ENCODE measurements around the gene UBL4A. TPM values are rescaled to one million over a fixed set of nuclear protein-coding genes. Genes with fewer than 3 reads are reported as not detected.

UBL4A gene
- total RNA-seq, 4 donors from 2014 or later, result 25.8 to 50.5 (median 46.4) TPM

- 90% methylated on average over 19 of the region's 23 CpGs for WGBS
- H3K4me1 ChIP-seq, result no peaks in the 10 kb centered on the region
- TF ChIP-seq EP300 (IDR thresholded peaks at IDR 0.05) (no peak), POLR2AphosphoS5 (IDR thresholded peaks at IDR 0.05) (no peak), POLR2A (IDR thresholded peaks at IDR 0.05) (no peak)
- TF ChIP-seq, protein P1, sequence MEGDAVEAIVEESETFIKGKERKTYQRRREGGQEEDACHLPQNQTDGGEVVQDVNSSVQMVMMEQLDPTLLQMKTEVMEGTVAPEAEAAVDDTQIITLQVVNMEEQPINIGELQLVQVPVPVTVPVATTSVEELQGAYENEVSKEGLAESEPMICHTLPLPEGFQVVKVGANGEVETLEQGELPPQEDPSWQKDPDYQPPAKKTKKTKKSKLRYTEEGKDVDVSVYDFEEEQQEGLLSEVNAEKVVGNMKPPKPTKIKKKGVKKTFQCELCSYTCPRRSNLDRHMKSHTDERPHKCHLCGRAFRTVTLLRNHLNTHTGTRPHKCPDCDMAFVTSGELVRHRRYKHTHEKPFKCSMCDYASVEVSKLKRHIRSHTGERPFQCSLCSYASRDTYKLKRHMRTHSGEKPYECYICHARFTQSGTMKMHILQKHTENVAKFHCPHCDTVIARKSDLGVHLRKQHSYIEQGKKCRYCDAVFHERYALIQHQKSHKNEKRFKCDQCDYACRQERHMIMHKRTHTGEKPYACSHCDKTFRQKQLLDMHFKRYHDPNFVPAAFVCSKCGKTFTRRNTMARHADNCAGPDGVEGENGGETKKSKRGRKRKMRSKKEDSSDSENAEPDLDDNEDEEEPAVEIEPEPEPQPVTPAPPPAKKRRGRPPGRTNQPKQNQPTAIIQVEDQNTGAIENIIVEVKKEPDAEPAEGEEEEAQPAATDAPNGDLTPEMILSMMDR (IDR thresholded peaks at IDR 0.05), result no peak
- no peaks in the 10 kb centered on the region for H3K27me3 ChIP-seq
- H3K36me3 ChIP-seq, result peaks cover 58% of the 10 kb centered on the region
- no peak for DNase-seq (ENCODE audit: low spot score in 2 of 2)
- no peak overlapping the region for H3K4me3 ChIP-seq
- H3K9me3 ChIP-seq, result no peaks in the 10 kb centered on the region
- no peak overlapping the region for H3K27ac ChIP-seq
Observed at GRCh38 chrX:154470914-154471568, 15.4 kb downstream of the UBL4A start.

GRCh38 chrX:154470434-154470833, 16.0 kb downstream of the UBL4A start:
- Histone ChIP-seq H3K27ac (no peak overlapping the region), H3K4me1 (no peaks in the 10 kb centered on the region), H3K4me3 (no peak overlapping the region), H3K9me3 (no peaks in the 10 kb centered on the region), H3K27me3 (no peaks in the 10 kb centered on the region), H3K36me3 (peaks cover 64% of the 10 kb centered on the region)
- TF ChIP-seq EP300 (IDR thresholded peaks at IDR 0.05), result no peak
- no peak for TF ChIP-seq POLR2A (IDR thresholded peaks at IDR 0.05)
- no peak for TF ChIP-seq POLR2AphosphoS5 (IDR thresholded peaks at IDR 0.05)
- TF ChIP-seq, protein P1 (IDR thresholded peaks at IDR 0.05), result no peak
- WGBS, result 83% methylated on average over 1 of the region's 14 CpGs
- no peak for DNase-seq (ENCODE audit: low spot score in 2 of 2)

GRCh38 chrX:154469880-154470279, 16.5 kb downstream of the UBL4A start:
- H3K4me1 ChIP-seq, result no peaks in the 10 kb centered on the region
- no peak for DNase-seq (ENCODE audit: low spot score in 2 of 2)
- no peaks in the 10 kb centered on the region for H3K27me3 ChIP-seq
- H3K9me3 ChIP-seq, result no peaks in the 10 kb centered on the region
- H3K4me3 ChIP-seq, result no peak overlapping the region
- no peak for TF ChIP-seq EP300 (IDR thresholded peaks at IDR 0.05)
- no peak overlapping the region for H3K27ac ChIP-seq
- peaks cover 69% of the 10 kb centered on the region for H3K36me3 ChIP-seq
- WGBS, result 100% methylated on average over 6 of the region's 18 CpGs

GRCh38 chrX:154469114-154469513, 17.3 kb downstream of the UBL4A start:
- no peak for DNase-seq (ENCODE audit: low spot score in 2 of 2)
- no CpG with 5 or more reads among the region's 9 CpGs for WGBS
- Histone ChIP-seq H3K4me1 (no peaks in the 10 kb centered on the region), H3K27me3 (no peaks in the 10 kb centered on the region), H3K9me3 (no peaks in the 10 kb centered on the region), H3K4me3 (no peak overlapping the region), H3K36me3 (peaks cover 75% of the 10 kb centered on the region), H3K27ac (no peak overlapping the region)
- TF ChIP-seq POLR2AphosphoS5 (IDR thresholded peaks at IDR 0.05) (no peak), POLR2A (IDR thresholded peaks at IDR 0.05) (no peak), EP300 (IDR thresholded peaks at IDR 0.05) (no peak)
- TF ChIP-seq, protein P1 (IDR thresholded peaks at IDR 0.05), result no peak

DNA sequence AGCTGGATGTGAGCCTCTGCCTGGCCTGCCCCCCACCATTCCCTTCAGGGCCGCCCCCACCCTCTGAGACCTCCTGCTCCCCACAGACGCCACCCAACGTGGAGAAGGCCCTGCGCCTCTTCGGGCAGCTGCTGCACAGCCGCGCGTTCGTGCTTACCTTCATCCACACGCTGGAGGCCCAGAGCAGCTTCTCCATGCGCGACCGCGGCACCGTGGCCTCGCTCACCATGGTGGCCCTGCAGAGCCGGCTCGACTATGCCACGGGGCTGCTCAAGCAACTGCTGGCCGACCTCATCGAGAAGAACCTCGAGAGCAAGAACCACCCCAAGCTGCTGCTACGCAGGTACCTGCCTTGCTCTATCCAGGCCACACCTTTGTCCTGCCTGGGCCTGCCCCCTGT, 18.2 kb downstream of the UBL4A start:
- WGBS, result 93% methylated on average over 3 of the region's 23 CpGs
- DNase-seq (ENCODE audit: low spot score in 2 of 2), result no peak
- Histone ChIP-seq H3K4me3 (no peak overlapping the region), H3K27ac (no peak overlapping the region), H3K36me3 (peaks cover 82% of the 10 kb centered on the region), H3K4me1 (no peaks in the 10 kb centered on the region), H3K27me3 (no peaks in the 10 kb centered on the region), H3K9me3 (no peaks in the 10 kb centered on the region)
- no peak for TF ChIP-seq POLR2A (IDR thresholded peaks at IDR 0.05)
- TF ChIP-seq EP300 (IDR thresholded peaks at IDR 0.05), result no peak
- no peak for TF ChIP-seq POLR2AphosphoS5 (IDR thresholded peaks at IDR 0.05)
- TF ChIP-seq, protein P1 (IDR thresholded peaks at IDR 0.05), result no peak

DNA sequence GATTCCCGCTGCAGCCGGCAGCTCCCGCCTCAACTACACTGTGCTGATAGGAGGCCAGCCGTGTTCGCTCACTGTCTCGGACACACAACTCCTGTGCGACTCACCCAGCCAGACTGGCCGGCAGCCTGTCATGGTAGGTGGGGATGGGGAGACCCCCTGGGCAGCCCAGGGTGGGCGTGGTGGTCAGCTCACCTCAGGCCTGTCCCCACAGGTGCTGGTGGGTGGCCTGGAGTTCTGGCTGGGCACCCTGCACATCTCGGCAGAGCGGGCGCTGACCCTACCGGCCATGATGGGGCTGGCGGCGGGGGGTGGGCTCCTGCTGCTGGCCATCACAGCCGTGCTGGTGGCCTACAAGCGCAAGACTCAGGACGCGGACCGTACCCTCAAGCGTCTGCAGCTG, 18.9 kb downstream of the UBL4A start:
- Histone ChIP-seq H3K36me3 (peaks cover 84% of the 10 kb centered on the region), H3K27me3 (no peaks in the 10 kb centered on the region), H3K4me3 (no peak overlapping the region), H3K9me3 (no peaks in the 10 kb centered on the region), H3K27ac (no peak overlapping the region), H3K4me1 (no peaks in the 10 kb centered on the region)
- WGBS, result 95% methylated on average over 7 of the region's 21 CpGs
- DNase-seq (ENCODE audit: low spot score in 2 of 2), result no peak
- TF ChIP-seq POLR2A (IDR thresholded peaks at IDR 0.05) (no peak), POLR2AphosphoS5 (IDR thresholded peaks at IDR 0.05) (no peak), EP300 (IDR thresholded peaks at IDR 0.05) (no peak)
- TF ChIP-seq, protein P1 (IDR thresholded peaks at IDR 0.05), result no peak

Data from suprapubic skin (tissue), 4 donors.